HepG2 (cell line): ENCODE results near the gene FAM50A. TPM values are rescaled to one million over a fixed set of nuclear protein-coding genes. Genes with fewer than 3 reads are reported as not detected.

Experiments
- ATAC-seq: fragments of 200-7000 bp; cut with Tn5 transposase; 3 replicates; pipeline ENCODE4 v1.9.1; 2020; ENCODE audit warnings: mild to moderate bottlenecking, moderate library complexity
- BruUV-seq: library from RNA; stranded (reverse); fragments of 400-500 nt; replicated peaks from 2 replicates; lab custom pipeline; 2021; lab: Mats Ljungman, UMichigan
- CTCF ChIA-PET: fragments of 300-600 bp; formaldehyde crosslinking; extraction: SDS; loops from one replicate; lab custom pipeline; 2021; ENCODE audit warnings: low total read pairs, inconsistent platforms, low intra/inter-chr PET ratio; lab: Yijun Ruan, JAX
- POLR2A ChIA-PET: fragments of 350-600 bp; sonication (Branson Sonifier 250); formaldehyde crosslinking; loops from one replicate; lab custom pipeline; 2020; ENCODE audit warnings: antibody characterized with exemption, inconsistent platforms; lab: Yijun Ruan, JAX
- DNase-seq: peaks from one replicate; pipeline ENCODE4 v3.0.0-alpha.2; 2015; ENCODE audit warnings: low spot score
- FAIRE-seq: peaks from 3 replicates; lab custom pipeline; 2011; peaks lifted over from hg19 to GRCh38; lab: Jason Lieb, UNC
- H2AFZ ChIP-seq: one replicate; pipeline ENCODE4 v1.6.1; 2011; ENCODE audit warnings: low read length, inconsistent platforms
- H3K27ac ChIP-seq: fragments of 300-600 bp; 3 replicates; pipeline ENCODE4 v1.8.0; 2011; ENCODE audit warnings: mixed run types, mild to moderate bottlenecking, mixed read lengths, low read length, inconsistent platforms; ENCODE audit not compliant: insufficient read depth; ENCODE audit errors: extremely low read length
- H3K27me3 ChIP-seq, 2 experiments: fragments of 200-600 bp in 1 of 2; 2 replicates in 1 of 2; 3 replicates in 1 of 2; pipeline versions ENCODE4 v1.6.0 to v1.8.0; 2011; ENCODE audit warnings: low read length in 2 of 2, mild to moderate bottlenecking in 2 of 2, moderate library complexity in 2 of 2, inconsistent platforms in 1 of 2; ENCODE audit not compliant: insufficient read depth in 2 of 2, control insufficient read depth in 1 of 2
- H3K36me3 ChIP-seq, 2 experiments: fragments of 200-600 bp in 1 of 2; replicated peaks in 1 of 2; 2 replicates in 1 of 2; 3 replicates in 1 of 2; pipeline versions ENCODE4 v1.5.1 to v1.8.0; 2011; ENCODE audit warnings: low read length in 2 of 2, inconsistent platforms in 1 of 2; ENCODE audit not compliant: insufficient read depth in 2 of 2, control insufficient read depth in 1 of 2
- H3K4me1 ChIP-seq: 2 replicates; pipeline ENCODE4 v1.5.1; 2012; ENCODE audit warnings: low read length, inconsistent platforms; ENCODE audit not compliant: insufficient read depth
- H3K4me2 ChIP-seq: 2 replicates; pipeline ENCODE4 v1.6.0; 2011; ENCODE audit warnings: low read depth, low read length, inconsistent platforms
- H3K4me3 ChIP-seq, 3 experiments: fragments of 200-600 bp in 1 of 3; sonication (generic), shearing (Covaris generic) in 1 of 3; replicated peaks in 1 of 3; 2 replicates each; pipeline ENCODE4 v1.5.1; 2011 to 2016; ENCODE audit warnings: low read length in 3 of 3, inconsistent platforms in 2 of 3, low read depth in 2 of 3, mild to moderate bottlenecking in 2 of 3, control low read depth in 1 of 3, mixed read lengths in 1 of 3; ENCODE audit not compliant: insufficient read depth in 1 of 3
- H3K79me2 ChIP-seq: one replicate; pipeline ENCODE4 v1.6.1; 2011; ENCODE audit warnings: low read length, inconsistent platforms; ENCODE audit not compliant: insufficient read depth
- H3K9ac ChIP-seq: 2 replicates; pipeline ENCODE4 v1.6.0; 2011; ENCODE audit warnings: mild to moderate bottlenecking, low read depth, low read length, inconsistent platforms; ENCODE audit not compliant: insufficient read depth
- H3K9me3 ChIP-seq: 2 replicates; pipeline ENCODE4 v1.5.1; 2012; ENCODE audit warnings: mild to moderate bottlenecking, low read length
- H4K20me1 ChIP-seq: 2 replicates; pipeline ENCODE4 v1.6.0; 2011; ENCODE audit warnings: inconsistent platforms, mild to moderate bottlenecking, low read length, moderate library complexity; ENCODE audit not compliant: insufficient read depth
- CTCF ChIP-seq: sonication (generic); formaldehyde crosslinking; IDR thresholded peaks from 2 replicates; pipeline ENCODE4 v1.5.0; 2020; ENCODE audit warnings: mild to moderate bottlenecking, missing genetic modification reagents, moderate library complexity
- DNMT3B ChIP-seq: conservative IDR thresholded peaks from 2 replicates; pipeline ENCODE4 v1.6.1; 2016; ENCODE audit warnings: missing biosample characterization, control low read depth
- E2F5 ChIP-seq: sonication (generic); formaldehyde crosslinking; conservative IDR thresholded peaks from 2 replicates; pipeline ENCODE4 v1.4.0; 2020; ENCODE audit warnings: missing genetic modification reagents
- HNF4A ChIP-seq: sonication (generic); formaldehyde crosslinking; IDR thresholded peaks from 2 replicates; pipeline ENCODE4 v1.4.0; 2020; ENCODE audit warnings: missing genetic modification reagents
- MTA1 ChIP-seq: sonication (generic); formaldehyde crosslinking; IDR thresholded peaks from 2 replicates; pipeline ENCODE4 v1.4.0; 2020; ENCODE audit warnings: missing genetic modification reagents, mild to moderate bottlenecking, borderline replicate concordance
- PITX1 ChIP-seq: sonication (generic); formaldehyde crosslinking; IDR thresholded peaks from 2 replicates; pipeline ENCODE4 v1.5.1; 2020; ENCODE audit warnings: mild to moderate bottlenecking, missing genetic modification reagents
- RAD51 ChIP-seq: fragments of 450-650 bp; IDR thresholded peaks from 2 replicates; pipeline ENCODE4 v1.6.1; 2016; ENCODE audit warnings: borderline replicate concordance
- ZNF747 ChIP-seq: sonication (generic); formaldehyde crosslinking; IDR thresholded peaks from 2 replicates; pipeline ENCODE4 v1.8.1; 2023; ENCODE audit warnings: missing genetic modification reagents, mild to moderate bottlenecking, borderline replicate concordance
- WGBS: methylation state at CpG from one replicate; pipeline ENCODE4 v1.1.6; 2017; ENCODE audit warnings: low lambda C conversion rate; 5-methylcytosine and 5-hydroxymethylcytosine counted together
- in situ Hi-C: cut with HindIII; loops from 2 replicates; pipeline ENCODE4 v1.10.0; 2017; ENCODE audit warnings: low pct_unique_long_range_greater_than_20kb; ENCODE audit not compliant: extremely low pct_ligation_motif_present
- intact Hi-C: fragments of 100-400 bp; cut with micrococcal nuclease; formaldehyde crosslinking; loops from one replicate; pipeline ENCODE4 v1.10.0; 2022; ENCODE audit not compliant: unreplicated experiment
- polyA plus RNA-seq, 8 experiments: library from polyadenylated mRNA; depleted of rRNA in 3 of 8; stranded (reverse) in 7 of 8; unstranded in 1 of 8; fragments of >200 nt; fragmentation: Illumina TruSeq in 4 of 8; extraction: Trizol in 4 of 8; gene quantifications; 2 replicates each; pipeline versions ENCODE4 v1.2.1 to v1.2.3, GENCODE V29; 2011 to 2016; ENCODE audit warnings: low read depth in 4 of 8, missing spikeins in 1 of 8, mixed read lengths in 1 of 8; ENCODE audit not compliant: insufficient read depth in 1 of 8
- total RNA-seq, 5 experiments: library from RNA; depleted of rRNA; stranded (reverse); fragments of >200 nt; fragmentation: Illumina TruSeq; extraction: Trizol; gene quantifications; 2 replicates each; pipeline ENCODE4 v1.2.3, GENCODE V29; 2016; ENCODE audit warnings: low read depth in 1 of 5
- TF ChIP-seq, protein P1 (sequence below), 2 experiments: sonication (generic) in 1 of 2; formaldehyde crosslinking in 1 of 2; IDR thresholded peaks; 2 replicates each; pipeline versions ENCODE4 v1.5.1 to v1.6.1; 2011 to 2020; ENCODE audit warnings: borderline replicate concordance in 1 of 2, low read depth in 1 of 2, low read length in 1 of 2, mild to moderate bottlenecking in 1 of 2, missing genetic modification reagents in 1 of 2, moderate library complexity in 1 of 2

FAM50A gene
- total and polyA plus RNA-seq, 2 of the 13 experiments (the other 11 are each of a cell fraction or from before 2014, with no cell fraction given), result 30.7 to 40.7 TPM

DNA sequence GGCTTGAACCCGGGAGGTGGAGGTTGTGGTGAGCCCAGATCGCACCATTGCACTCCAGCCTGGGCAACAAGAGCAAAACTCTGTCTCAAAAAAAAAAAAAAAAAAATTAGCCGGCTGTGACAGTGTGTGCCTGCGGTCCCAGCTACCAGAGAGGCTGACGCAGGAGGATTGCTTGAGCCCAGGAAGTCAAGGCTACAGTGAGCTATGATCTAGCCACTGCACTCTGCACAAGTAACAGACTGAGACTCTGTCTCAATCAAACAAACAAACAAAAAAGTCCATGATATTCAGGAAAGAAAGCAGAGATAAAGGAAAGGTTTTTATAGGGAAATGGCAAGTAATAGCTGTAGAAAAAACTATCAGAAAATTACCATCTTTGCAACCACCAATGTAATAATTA is 37.3 kb downstream of the FAM50A start (continued):
- TF ChIP-seq MTA1 (CRISPR knock-in tag) (no peak), E2F5 (CRISPR knock-in tag) (no peak), DNMT3B (CRISPR knock-in tag) (no peak), ZNF747 (CRISPR knock-in tag) (no peak)

DNA sequence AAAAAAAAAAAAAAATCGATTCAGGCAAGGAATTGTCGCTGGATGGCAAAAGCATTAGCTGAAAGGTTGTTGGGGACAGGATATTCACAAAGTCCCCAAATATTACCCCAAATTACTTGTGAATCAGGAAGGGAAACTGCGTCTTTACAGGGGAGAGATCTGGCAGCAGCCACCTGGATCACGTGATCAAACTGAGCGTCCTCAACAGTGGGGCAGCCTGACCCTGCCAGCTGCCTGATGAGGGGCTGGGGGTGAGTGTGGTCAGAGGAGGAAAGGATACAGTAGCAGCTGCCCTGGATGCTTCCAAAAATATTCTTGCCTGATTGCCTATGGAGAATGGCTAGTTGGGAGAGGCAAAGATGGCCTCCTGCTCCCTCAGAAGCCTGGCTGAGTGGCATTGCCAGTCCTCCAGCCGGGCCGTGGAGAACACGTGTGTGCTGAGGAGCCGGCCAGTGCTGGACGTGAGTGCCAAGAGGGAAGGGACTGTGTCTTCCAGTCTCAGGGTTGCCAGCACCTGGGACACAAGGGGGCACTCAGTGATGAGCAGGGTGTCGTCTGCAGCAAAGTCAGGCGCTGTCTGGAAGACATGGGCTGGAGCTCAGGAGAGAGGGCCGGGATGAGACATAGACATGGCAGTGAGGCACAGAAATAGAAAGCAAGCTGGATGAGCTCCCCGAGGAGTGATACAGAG is 38.1 kb downstream of the FAM50A start:
- WGBS, result 45% methylated on average over 9 of the region's 14 CpGs
- no peak for FAIRE-seq
- H3K4me2 ChIP-seq, result peak overlapping the region; percentile 12; the same call in 1 of the 2 replicates
- TF ChIP-seq RAD51 (peak; percentile 52; the same call in 1 of the 2 replicates), PITX1 (CRISPR knock-in tag) (no peak), CTCF (CRISPR knock-in tag) (peak; percentile 19), HNF4A (CRISPR knock-in tag) (no peak)
- TF ChIP-seq, protein P1, sequence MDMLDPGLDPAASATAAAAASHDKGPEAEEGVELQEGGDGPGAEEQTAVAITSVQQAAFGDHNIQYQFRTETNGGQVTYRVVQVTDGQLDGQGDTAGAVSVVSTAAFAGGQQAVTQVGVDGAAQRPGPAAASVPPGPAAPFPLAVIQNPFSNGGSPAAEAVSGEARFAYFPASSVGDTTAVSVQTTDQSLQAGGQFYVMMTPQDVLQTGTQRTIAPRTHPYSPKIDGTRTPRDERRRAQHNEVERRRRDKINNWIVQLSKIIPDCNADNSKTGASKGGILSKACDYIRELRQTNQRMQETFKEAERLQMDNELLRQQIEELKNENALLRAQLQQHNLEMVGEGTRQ (IDR thresholded peaks at IDR 0.05; ENCODE audit: low read depth, low read length), result peak; percentile 21; the same call in 1 of the 2 replicates
- TF ChIP-seq, protein P1 (CRISPR knock-in tag; IDR thresholded peaks at IDR 0.05; ENCODE audit: borderline replicate concordance), result no peak
- TF ChIP-seq, all 625 proteins: peak for 3
- H3K9ac ChIP-seq, result no peak overlapping the region
- no peaks in the 10 kb centered on the region for H3K27me3 ChIP-seq
- no peak overlapping the region for H3K4me3 ChIP-seq
- in situ Hi-C loops (loop anchor here (5.0 kb wide), 1 partner anchor 35 kb away; the partner anchor contains the start of gene FAM3A), intact Hi-C loops (no loop called here)
- ATAC-seq (no peak), DNase-seq (no peak)
- H3K27ac ChIP-seq, result no peak overlapping the region
- no peaks in the 10 kb centered on the region for H4K20me1 ChIP-seq
- no peaks in the 10 kb centered on the region for H3K9me3 ChIP-seq
- H3K79me2 ChIP-seq, result no peaks in the 10 kb centered on the region
- peaks cover 26% of the 10 kb centered on the region for H3K4me1 ChIP-seq
- POLR2A ChIA-PET, result interaction anchor here (2.3 kb wide), 1 partner anchor 8 kb away, joined by 11 read pairs; the partner anchor contains the start of gene SLC10A3
- no TSS peak for BruUV-seq
- CTCF ChIA-PET, result no interaction called here
- no peaks in the 10 kb centered on the region; a peak in 1 of 5 replicates for H3K36me3 ChIP-seq
- H2AFZ ChIP-seq, result no peak overlapping the region
